ENCODE results near the gene FBXO3. TPM values are rescaled to one million over a fixed set of nuclear protein-coding genes. Genes with fewer than 3 reads are reported as not detected.

The FBXO3 gene
- polyA plus RNA-seq, 1 experiment, result 43.4 TPM

DNA sequence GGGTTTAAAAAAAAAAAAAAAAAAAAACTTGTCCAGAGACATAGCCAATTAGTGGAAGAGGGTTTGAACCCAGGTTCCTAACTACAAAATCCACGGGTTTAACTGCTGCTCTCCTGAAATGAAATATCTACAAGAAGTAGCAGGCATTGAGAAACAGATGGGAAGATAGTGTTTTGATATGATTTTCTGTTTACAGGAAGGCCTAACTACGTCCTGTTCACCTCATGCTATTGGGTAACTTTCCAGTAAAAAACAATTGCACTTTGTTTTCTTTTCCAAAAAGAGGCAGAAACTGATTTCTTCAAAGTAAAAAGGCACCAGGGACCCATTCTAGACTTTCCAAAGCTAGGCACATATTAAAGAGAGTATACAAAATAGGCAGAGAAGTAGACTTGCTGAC, 67.8 kb downstream of the FBXO3 start:
- TF ChIP-seq, protein P1, sequence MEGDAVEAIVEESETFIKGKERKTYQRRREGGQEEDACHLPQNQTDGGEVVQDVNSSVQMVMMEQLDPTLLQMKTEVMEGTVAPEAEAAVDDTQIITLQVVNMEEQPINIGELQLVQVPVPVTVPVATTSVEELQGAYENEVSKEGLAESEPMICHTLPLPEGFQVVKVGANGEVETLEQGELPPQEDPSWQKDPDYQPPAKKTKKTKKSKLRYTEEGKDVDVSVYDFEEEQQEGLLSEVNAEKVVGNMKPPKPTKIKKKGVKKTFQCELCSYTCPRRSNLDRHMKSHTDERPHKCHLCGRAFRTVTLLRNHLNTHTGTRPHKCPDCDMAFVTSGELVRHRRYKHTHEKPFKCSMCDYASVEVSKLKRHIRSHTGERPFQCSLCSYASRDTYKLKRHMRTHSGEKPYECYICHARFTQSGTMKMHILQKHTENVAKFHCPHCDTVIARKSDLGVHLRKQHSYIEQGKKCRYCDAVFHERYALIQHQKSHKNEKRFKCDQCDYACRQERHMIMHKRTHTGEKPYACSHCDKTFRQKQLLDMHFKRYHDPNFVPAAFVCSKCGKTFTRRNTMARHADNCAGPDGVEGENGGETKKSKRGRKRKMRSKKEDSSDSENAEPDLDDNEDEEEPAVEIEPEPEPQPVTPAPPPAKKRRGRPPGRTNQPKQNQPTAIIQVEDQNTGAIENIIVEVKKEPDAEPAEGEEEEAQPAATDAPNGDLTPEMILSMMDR (IDR thresholded peaks at IDR 0.05; ENCODE audit: low read depth, low read length), result no peak
- no peaks in the 10 kb centered on the region for H3K9me3 ChIP-seq (ENCODE audit: control insufficient read depth, insufficient read depth, low read length)
- H3K27ac ChIP-seq (ENCODE audit: low read depth, low read length), result no peak overlapping the region
- DNase-seq (ENCODE audit: low read depth, low spot score), result no peak
- ChIA-PET POLR2A (no interaction called here), CTCF (interaction anchor here (2.2 kb wide), 1 partner anchor 36 kb away, joined by 10 read pairs; no protein-coding TSS in a partner anchor)
- H3K4me3 ChIP-seq (ENCODE audit: low read depth, low read length), result no peak overlapping the region
- no peaks in the 10 kb centered on the region for H3K27me3 ChIP-seq (ENCODE audit: control insufficient read depth, insufficient read depth, low read length)

DNA sequence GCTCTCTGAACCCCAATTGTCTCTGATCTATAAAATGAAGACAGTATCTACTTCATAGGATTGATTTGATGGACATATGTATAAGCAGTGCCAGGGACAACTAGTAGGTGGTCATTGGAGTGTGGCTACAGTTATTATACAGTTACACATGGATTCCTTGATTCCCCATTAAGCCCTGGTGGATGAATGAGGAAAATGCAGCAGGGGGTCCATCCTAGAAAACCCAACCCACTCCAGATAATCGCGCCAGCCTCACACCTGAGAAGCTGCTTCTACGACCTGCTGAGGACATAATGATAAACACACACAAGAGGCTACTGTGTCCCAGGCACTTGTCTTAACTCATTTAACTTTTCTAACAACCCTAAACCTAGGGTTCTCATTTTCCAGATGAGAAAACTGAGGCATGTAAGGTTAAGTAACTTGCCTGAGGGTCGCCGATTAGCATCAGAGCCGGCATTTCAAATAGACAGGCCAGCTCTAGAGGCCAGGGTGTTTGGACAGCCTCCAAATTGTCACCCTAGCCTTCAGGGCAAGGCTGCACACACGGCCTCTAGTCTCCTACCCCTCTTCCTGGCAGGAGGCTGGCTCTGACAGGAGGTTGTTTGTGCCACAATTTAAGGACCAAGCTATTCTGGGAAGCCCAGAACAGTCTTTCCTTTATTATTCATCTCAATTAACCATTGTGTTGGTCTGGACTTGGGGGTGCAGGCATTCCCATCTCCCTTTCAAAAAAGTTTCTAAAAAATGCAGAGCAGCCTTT, 69.9 kb downstream of the FBXO3 start:
- no peaks in the 10 kb centered on the region for H3K27me3 ChIP-seq (ENCODE audit: control insufficient read depth, insufficient read depth, low read length)
- POLR2A ChIA-PET, result interaction anchor here (1.0 to 1.6 kb wide), 2 partner anchors 12 to 32 kb away, joined by 3 to 4 read pairs; no protein-coding TSS in a partner anchor
- TF ChIP-seq, protein P1 (IDR thresholded peaks at IDR 0.05; ENCODE audit: low read depth, low read length), result peak; percentile 5; the same call in 1 of the 2 replicates
- no peaks in the 10 kb centered on the region for H3K9me3 ChIP-seq (ENCODE audit: control insufficient read depth, insufficient read depth, low read length)
- CTCF ChIA-PET, result interaction anchor here (0.8 kb wide), 1 partner anchor 38 kb away, joined by 3 read pairs; no protein-coding TSS in a partner anchor
- no peak for DNase-seq (ENCODE audit: low read depth, low spot score)
- H3K4me3 ChIP-seq (ENCODE audit: low read depth, low read length), result no peak overlapping the region
- no peak overlapping the region for H3K27ac ChIP-seq (ENCODE audit: low read depth, low read length)

DNA sequence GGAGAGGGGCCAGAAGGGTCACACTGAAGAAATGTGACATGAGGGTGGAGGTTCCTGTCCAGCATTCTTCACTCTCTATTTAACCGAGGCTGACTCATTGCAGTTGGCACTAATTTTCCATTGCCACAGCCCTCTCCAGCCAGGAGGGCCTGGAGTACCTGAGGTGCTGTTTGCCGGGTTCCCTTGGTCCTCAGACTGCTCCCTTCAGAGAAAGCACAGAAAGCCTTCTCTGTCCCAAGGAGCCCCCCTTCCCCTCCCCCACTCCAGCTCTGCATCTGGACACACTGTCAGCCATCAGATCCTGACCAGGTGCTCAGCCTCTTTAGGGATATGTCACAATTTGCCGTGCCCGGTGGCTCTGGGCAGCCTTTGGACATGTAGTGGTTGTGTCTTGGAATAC, 70.5 kb downstream of the FBXO3 start:
- CTCF ChIA-PET, result interaction anchor here (0.8 kb wide), 1 partner anchor 39 kb away, joined by 3 read pairs; no protein-coding TSS in a partner anchor
- Histone ChIP-seq H3K27me3 (ENCODE audit: control insufficient read depth, insufficient read depth, low read length) (no peaks in the 10 kb centered on the region), H3K9me3 (ENCODE audit: control insufficient read depth, insufficient read depth, low read length) (no peaks in the 10 kb centered on the region), H3K27ac (ENCODE audit: low read depth, low read length) (no peak overlapping the region), H3K4me3 (ENCODE audit: low read depth, low read length) (no peak overlapping the region)
- POLR2A ChIA-PET, result no interaction called here
- TF ChIP-seq, protein P1 (IDR thresholded peaks at IDR 0.05; ENCODE audit: low read depth, low read length), result no peak
- DNase-seq (ENCODE audit: low read depth, low spot score), result no peak

DNA sequence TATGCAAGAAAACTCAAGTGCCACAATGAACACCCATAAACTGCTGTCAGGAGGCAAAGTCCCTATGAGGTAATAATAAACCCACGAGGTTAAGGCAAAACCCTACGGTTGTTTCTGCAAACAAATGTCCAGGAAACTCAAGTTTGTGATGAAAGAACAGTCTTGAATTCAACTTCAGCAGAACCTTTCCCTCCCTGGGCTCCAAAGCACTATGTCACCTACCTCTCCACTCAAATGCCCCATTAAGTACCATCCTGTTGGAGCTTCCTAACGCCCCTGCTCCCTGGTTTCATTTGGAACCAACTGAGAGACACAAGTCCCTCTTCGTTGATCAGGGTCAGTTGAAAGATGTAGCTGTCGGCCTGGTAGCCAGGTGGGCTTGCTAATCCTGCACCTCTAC, 71.1 kb downstream of the FBXO3 start:
- no peak for DNase-seq (ENCODE audit: low read depth, low spot score)
- Histone ChIP-seq H3K27ac (ENCODE audit: low read depth, low read length) (peak overlapping the region; percentile 39), H3K27me3 (ENCODE audit: control insufficient read depth, insufficient read depth, low read length) (no peaks in the 10 kb centered on the region), H3K4me3 (ENCODE audit: low read depth, low read length) (no peak overlapping the region), H3K9me3 (ENCODE audit: control insufficient read depth, insufficient read depth, low read length) (no peaks in the 10 kb centered on the region)
- ChIA-PET CTCF (interaction anchor here (0.8 to 1.4 kb wide), 2 partner anchors 11 to 39 kb away, joined by 3 read pairs; no protein-coding TSS in a partner anchor), POLR2A (no interaction called here)
- TF ChIP-seq, protein P1 (IDR thresholded peaks at IDR 0.05; ENCODE audit: low read depth, low read length), result no peak

Data from AG04450 (cell line).